Activated T-cell treated with anti-CD3 and anti-CD28 coated beads for 1 hour (primary cell): Measurements from ENCODE around the gene PCSK6.

ENCODE experiments used
- DNase-seq: peaks from one replicate; pipeline ENCODE4 v3.0.0-alpha.2; 2020; ENCODE audit warnings: low read depth

The PCSK6 gene

DNA sequence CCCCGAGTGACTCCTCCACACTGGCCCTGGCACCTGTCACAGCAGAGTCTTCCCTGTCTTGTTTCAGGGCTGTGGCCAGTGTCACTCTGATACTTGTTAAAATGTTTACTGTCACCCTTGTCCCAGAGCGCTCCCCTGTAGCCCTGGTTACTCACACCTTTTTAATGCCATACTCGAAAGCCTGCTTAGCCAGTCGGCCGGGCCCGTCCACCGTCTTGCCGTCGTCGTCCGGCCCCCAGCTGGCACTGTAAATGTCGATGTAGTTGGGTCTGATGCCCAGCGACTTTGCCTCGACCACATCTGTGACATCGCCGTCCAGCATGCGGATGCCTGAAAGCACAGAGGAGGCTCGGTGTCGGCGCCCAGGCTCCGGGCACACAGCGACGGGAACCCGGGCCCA, 91.3 kb downstream of the PCSK6 start:
- DNase-seq = no peak

DNA sequence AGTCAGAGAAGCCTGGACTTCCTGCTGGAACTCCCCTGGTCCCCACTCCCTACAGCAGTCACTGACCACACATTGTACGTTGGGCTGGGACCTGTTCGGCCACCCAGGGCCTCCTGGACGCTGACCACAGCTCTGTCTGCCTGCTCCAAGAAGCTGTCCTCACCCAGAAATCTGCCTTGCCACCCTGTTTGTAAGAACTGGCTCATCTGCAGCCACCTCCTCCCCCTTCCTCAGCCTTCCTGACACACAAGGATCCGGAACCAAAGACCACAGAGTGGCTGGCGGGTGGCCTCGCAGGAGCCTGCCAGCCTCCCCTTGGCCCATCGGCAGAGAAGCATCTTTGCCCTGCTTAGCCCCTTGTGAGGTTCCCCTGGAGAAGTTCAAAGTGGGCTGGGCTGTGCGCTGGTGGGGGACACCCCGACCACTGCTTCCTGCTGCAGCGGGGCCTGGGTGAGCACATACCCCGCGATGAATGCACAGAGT, 91.9 kb downstream of the PCSK6 start:
- DNase-seq = no peak

DNA sequence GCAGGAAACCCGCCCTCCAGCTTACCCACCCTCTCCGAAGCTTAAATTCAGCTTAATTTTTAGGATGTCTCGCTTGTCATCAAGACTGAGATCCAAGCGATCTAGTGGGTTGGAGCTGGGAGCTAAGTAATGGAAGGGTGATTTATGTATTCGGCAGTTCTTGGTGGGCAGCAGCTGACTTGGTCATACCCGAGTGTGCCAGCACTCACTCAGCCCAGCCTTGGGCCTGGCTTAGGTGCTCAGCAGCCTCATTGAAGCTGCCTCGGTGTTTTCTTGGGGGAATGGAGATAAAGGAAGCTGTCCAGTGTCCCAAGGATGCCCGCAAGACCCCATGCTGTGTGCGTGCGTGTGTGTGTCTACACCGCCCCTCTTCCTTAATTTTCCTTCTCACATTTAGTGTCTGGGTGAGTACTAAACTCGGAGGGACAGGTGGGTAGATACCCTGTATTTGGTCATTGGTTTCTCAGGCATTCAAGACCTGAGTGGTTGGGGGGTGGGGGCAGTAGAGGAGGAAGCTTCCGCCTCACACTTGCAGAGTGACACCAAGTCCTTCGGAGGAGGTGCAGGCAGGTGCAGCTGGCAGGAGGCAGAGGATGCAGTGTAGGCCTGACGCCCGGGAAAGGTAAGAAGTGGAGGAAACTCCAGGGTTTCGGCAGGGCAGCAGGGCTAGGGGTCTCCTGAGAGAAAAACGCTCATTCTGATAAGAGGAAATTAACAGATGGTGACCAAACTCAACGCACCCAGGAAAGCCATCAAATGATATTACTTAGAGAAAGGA, 92.8 kb downstream of the PCSK6 start:
- no peak for DNase-seq

DNA sequence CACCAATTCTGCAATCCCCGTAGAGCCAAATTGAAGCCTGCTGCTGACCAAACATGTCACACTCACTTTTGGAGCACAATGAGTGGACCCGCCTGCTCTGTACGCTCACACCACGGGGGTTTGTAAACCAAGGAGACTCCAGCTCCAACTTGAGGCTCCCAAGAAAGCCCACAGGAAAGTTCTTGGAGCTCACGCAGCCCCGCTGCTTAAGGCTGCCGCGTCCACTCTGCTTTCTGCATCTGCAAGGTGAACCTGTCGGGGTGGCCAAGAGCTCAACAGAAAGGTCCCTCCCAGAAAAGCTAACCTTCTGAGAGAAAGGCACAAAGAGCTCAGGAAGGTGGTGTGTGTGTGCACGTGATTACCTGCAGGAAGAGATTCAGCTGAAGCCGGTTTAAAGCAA, 94.9 kb downstream of the PCSK6 start:
- no peak for DNase-seq

DNA sequence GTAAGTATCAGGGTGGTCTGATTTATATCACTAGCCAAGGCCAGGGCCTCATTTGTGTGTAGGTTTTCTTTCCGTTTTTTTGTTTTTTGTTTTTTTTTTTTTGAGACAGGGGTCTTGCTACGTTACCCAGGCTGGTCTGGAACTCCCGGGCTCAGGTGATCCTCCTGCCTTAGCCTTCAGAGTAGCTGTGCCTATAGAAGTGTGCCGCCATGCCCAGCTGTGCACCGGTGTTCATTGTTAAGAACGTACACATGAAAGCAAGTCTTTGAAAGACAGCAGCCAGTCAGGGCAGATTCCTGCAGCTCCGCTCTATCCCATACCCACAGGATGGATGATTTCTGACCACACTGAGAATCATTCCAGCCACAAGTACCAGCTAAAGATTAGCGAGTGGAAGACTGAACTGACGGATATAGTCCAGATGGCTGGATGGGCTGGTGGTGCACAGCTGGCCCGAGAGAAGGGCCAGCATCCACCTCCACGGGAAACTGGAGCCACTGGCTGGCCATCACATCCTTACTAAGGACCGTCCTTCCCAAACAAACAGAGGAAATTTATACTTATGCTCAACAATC, 95.4 kb downstream of the PCSK6 start:
- DNase-seq = no peak

DNA sequence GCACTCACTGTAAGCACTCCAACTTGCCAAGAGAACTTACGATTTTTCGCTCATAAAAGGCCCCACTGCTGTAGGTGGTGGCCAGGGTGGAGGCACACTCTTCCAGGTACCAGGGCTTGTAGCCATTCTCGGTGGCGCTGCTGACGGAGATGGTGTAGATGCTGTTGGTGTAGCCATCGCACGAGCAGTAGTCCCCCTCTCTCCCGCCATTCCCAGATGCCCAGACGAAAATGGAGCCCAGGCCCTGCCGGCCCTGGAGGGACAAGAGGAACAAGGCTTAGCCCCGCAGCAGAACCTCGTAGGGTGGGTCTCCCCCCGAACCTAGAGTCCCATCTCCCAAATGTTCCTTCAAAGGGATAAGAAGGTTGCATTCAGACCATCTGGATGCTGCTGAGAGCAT, 96.3 kb downstream of the PCSK6 start:
- no peak for DNase-seq

DNA sequence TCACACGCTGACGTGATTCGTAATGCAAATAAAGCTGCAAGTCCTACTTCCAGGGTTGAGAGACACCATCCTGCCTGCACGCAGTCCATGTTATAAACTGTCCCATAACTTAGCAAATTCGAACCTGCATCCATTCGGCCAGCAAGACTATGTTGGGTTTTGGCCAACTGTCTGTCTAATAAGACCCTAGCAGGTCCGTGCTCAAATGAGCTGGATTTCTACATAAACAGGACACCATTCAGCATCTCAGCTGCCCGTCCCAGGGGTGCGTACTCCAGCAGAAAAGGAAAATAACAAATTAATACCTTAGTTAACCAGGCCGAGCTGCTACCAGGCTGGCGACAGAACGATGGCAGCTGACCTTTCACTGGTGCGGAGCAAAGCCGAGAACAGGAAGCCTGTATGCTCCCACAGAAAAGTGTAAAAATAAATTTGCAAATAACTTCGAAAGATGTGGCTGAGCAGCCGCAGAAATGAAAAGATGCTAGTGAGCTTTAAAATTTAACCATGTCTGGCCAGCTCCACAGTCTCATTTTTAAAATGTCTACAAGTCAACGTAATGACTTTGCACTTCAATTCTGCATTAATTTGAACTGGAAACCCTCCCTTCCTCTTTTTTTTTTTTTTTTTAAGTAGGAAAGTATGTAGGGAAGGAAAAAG, 97.4 kb downstream of the PCSK6 start:
- DNase-seq = no peak

DNA sequence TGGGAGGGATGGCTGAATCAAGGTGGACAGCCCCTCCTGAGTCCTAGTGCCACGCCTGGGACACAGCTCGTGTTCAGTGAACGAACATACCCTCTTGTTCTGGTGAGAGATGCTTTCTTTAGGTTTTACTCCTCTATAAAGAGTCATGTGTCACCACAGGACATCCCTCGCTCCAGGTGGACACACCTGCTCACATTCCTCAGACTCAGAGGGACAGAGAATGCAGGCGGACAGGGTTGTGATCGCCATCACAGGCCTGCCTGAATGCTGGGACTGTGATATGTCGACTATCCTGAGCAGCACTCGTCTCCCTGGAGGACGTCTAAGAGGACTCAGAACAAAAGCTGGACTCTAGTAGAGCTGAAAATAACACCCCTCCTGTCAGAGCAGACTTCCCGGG, 98.1 kb downstream of the PCSK6 start:
- no peak for DNase-seq

DNA sequence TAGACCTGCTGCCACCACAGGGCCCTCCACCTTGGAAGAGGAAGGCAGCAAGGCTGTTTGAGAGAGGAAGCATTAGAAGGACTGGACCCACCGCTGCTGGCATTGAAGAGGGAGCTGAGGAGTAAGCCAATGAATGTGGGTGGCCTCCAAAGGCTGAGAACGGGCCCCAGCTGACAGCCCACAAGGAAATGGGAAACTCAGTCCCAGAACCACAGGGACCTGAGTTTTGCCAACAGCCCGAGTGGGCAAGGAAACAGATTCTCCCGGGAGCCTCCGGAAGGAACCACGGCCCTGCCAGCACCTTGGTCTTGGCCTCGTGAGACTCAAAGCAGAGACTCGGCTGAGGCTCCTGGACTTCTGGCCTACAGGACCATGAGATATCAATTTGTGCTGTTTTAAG, 99.0 kb downstream of the PCSK6 start:
- DNase-seq = no peak

DNA sequence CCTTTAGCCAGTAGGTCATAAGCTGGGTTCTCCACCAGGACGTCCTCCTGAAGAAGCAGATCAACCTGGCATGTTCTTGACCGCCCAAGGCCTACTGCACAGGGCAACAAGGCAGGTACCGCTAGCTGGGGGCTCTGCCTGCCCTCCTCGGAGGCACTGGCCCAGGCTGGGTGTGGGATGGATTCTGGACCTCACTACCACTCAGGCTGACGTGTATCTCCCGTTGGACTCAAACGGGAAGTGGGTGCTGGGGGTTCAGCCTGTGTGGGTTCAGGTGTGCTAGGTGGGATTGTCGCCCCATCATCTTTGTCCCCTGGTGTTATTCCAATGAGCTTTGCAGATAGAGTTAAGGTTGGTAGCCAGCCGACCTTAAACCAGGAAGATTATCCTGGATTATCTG, 99.4 kb downstream of the PCSK6 start:
- DNase-seq = no peak

DNA sequence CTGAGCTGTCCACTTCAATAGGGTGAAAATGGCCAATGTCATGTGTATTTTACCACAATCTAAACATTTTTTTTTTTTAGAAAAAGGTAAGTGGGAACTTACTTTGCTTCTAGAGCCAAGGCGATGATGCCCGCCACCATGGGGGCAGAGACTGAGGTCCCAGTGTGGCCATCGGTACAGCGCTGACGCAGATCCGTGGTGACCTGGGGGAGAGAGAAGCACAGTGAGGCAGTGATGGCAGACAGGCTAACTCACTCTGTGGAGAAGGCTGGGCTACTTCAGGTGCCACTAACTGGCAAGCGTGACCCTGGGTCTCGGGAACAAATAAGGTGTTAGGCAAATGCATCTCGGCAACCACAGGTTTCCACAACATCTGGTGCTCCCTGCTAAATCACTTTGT, 100.1 kb downstream of the PCSK6 start:
- no peak for DNase-seq

DNA sequence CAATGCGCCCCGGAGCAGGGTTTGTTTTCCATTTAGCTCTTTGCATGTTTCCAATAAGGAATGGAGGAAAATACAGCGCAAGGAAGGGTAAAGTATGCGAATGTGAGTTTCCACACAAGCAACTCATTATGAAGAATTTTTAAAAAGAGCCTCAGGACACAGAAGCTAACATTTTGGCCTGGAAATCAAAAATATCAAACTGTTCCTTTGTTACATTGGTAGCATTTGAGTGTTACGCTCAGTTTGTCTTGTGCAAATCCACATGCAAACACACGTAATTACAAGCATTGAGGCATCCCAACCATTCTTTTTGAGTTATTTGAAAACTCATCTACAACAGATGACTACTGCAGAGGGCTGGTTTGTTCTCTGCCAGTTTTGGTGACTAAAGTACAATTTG, 101.5 kb downstream of the PCSK6 start:
- DNase-seq = no peak

DNA sequence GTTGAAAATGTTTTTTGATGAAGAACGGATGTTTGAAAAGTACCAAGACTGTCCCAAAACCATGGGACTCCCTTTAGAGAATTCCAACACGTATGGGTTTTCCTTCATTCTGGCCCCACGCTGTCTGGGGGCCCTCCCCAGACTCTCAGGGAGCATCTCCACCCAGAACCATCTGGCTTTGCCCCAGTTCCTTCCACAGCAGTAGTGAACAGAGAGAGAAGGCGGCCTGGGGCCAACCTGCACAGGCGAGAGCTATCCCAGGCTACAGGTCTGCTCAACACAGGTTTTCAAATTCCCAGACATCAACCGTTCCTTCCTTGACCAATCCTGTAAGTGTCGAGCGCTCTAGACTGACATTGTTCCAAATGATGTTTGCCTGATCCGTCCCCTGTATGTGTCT, 101.9 kb downstream of the PCSK6 start:
- DNase-seq = no peak

DNA sequence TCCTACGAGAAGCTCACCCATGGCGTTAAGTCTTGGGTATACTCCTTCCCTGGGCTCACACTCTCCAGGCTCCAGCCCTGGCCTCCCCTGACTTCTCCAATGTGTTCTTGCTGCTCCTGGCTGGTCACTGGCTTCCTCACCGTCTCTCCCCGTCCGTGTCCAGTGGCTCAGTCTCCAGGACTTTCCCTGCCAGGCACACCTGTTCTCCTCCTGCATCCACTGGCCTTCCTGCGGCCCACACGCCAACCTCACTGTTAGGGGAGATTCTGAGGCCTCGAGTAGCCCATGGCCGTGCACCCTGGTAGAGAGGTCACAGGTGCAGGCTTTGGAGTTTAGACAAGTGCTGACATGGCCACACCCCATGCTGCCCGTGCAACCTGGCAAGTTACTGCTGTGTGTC, 102.5 kb downstream of the PCSK6 start:
- DNase-seq = no peak

DNA sequence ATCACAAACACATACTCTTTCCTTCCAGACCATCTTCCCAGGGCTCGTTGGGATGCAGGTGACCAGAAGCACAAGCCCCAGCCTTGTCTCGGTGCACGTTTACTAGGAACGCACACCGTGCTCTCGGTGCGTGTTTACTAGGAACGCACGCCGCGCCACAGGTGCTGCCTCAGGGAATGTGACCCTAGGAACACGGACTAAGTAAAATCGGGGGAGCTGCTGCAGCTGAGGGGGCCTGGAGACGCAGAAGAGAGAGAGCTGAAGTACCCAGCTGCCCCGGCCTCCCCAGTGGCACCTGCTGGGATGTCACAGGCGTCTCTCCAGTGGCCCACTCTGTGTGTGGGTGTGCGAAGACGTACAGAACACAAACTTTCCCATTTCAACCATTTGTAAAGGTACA, 103.5 kb downstream of the PCSK6 start:
- no peak for DNase-seq

DNA sequence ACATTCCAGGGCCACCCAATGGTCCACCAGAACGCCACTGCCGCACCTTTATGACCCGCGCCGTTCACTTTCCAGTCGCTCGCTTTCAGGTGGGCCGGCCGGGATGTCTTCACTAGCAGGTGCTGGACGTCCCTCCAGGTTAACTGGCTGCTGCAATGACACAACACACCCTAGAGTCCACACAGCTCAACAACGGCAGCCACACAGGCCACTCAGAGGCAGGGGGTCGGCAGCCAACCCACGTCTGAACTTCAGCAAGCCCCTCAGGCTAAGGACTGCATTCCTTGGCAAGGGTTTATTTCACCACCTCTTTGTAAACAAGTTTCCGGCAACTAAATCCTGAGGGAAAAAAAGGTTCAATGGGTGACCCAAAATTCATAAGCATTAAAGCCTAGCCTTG, 105.2 kb downstream of the PCSK6 start:
- DNase-seq = no peak

DNA sequence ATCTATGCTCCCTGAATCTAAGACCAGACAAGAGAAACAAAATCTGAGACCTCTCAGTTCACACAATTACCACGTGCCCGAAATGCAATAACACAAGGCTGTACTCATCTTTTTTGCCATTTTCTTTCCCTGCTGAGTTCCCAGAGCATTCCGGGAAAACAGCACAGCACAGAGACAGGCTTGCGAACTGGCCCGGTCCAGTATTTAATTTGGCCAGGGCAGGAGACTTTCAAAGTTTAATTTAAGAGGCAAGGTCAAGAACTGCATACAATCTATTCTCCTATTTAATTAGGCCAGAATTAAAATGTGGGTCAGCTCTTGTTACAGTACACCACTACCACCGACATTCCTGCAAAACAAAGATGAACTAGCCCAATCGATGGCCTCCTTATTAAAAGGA, 107.0 kb downstream of the PCSK6 start:
- no peak for DNase-seq

DNA sequence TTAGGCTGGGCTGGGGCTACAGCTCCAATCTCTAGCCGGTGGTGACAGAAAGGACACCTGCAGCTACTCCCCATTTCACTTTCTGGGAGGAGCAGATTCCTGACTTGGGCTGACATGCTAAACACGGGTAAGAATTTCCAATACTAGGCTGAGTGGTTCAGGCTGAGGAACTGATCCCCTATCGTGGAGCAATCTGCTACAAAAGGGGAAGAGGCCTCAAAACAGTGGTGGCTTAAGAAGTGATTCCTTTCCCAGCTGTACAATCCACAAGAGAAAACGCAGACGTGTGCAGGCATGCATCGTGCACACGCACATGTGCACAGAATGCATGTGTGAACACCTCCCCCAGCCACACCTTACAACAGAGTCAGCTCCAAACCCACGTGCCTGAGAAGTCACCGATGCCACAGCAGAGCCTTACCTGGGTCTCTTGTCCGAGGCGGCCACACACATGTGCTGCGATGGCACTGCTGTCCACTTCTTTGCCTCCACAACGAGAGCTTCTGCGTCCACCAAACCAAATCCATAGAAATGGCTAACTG, 107.8 kb downstream of the PCSK6 start:
- no peak for DNase-seq

DNA sequence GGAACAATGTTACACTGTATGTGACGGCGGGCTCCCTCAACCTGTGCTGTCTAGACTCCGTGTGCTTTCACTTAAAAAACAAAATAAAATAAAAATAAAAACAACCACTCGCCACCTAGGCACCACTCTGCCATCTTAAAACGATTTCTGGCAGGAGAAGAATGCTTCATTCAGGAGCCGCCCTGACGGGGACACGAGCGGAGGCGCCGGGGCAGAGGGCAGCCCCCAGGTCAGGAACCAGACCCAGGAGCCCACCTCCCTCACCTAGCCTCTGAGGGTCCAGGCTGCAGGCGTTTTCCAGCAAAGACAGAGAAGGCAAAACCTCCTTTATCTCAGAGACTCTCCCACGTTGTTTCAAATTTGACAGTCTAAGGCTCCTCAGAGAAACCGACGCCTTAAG, 109.4 kb downstream of the PCSK6 start:
- no peak for DNase-seq

DNA sequence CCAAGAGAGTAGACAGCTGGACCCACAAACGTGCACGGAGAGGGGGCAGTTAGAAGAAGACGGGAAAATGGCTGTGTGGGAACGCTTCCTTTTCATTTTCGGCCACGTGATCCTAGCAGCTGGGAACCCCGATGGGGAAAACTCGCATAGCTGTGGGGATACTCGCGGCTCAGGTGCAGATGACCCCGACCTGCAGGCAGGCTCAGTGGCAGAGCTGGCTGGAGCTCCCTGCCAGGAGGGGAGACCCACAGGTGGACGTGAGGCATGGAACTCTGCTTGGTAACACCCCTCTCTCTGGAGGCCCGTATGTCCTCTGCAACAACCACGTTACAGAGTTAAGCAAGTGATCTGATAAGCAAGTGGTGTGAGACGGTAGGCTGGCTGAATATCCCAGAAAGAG, 109.9 kb downstream of the PCSK6 start:
- DNase-seq = no peak

DNA sequence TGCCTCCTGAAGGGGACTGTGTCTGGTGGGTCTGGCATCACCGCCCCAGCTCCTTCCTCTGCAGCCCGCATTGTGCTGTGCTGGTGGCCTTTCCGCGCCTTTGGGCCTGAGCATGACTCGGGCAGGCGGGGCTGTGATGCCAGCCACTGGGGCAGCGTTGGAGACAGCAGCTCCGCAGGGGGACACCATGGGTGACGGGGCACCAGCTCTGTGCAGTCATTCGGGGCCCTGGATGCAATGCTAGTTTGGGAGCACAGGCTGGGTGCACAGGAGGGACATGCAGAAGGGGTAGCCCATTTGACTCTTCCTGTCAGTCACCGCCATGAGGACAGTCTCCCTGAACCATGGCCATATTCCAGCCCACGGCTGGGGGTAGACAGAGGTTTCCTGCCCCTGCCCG, 110.6 kb downstream of the PCSK6 start:
- no peak for DNase-seq

DNA sequence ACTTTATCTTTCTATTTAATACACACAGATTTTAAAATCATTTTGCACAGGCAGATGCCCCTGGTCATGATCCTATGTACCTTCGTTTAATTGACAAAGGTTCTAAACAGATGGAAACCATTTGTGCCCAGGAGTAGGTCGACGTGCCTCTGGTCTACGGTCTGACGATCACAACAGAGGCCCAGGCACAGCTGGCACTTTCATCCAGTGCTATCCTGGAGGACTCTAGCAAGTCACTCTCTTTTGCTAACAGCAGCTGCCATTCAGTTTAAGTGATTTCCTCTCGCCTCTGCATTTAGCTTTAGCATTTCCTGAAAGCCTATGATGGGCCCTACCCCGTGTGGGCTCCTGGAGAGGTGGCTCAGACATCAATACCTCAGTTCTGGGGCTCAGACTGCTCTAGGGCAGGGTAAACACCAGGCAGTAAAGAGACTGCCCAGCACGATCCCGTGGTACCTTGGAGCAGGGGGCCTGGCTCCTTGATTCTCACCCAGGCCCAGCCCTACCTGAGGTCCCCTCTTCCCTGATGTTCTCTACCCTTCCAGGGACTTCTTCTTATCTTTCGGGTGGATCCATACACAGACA, 111.2 kb downstream of the PCSK6 start:
- DNase-seq = no peak
